SKM-1 treated with dmso at 0.1 percent for 144 hours (cell line): Measurements from ENCODE around the gene HRCT1.

Experiments used
- DNase-seq: peaks from one replicate; lab custom pipeline; 2025; ENCODE audit not compliant: unreplicated experiment; lab: John Stamatoyannopoulos, UW

The HRCT1 gene

GRCh38 chr9:35940458-35941407 is 34.7 kb downstream of the HRCT1 start:
- DNase-seq: no peak

DNA sequence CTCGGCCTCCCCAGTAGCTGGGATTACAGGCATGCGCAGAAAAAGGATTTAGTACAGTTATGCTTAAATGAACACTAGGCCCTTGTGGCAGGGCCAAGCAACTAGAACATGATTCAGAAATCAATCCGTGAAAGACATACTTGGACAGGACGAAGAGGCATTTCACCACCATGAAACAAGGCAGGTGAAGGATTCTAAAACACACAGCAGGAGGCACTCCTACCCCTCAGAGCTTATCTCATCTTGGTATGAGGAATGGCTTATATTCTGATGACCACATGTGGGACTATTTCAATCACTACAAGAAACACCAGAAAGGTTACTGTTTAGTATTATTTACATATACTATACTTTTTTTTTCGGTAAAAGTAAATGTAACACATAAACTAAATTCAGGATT is 36.3 kb downstream of the HRCT1 start:
- DNase-seq: no peak

GRCh38 chr9:35944173-35944572 is 38.2 kb downstream of the HRCT1 start:
- DNase-seq: no peak

- no peak for DNase-seq
Observed at GRCh38 chr9:35944841-35945240, 38.8 kb downstream of the HRCT1 start.

DNA sequence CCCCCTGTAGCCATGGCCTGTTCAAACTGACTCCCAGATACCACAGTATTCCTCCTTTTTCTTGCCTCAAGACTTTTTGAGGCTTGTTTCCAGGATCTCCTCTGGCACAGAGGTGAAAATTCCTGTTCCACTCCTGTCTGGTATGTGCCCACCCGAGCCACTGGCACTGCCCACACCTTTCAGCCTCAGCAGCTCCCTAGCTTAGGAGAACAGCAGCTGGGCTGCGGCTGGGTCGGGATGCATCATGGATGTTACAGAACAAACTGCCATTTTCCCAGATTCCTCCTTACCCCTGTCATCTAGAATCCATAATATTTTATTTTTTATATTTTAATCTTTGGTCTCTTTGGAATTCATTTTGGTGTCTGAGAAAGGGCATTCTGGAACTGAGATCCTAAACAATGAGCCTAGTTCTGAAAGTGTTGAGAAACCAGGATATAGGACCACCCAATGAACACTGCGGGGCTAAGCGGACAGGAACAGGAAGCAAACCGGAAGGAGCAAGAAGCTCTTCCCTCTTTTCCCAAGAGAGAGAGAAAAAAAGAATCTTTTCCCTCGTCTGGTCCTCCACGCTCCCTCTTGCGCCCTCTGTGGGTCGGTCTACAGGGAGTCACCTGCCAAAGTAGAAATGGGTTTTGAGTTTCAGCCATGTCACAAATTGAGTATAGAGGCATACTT is 39.5 kb downstream of the HRCT1 start:
- DNase-seq: peak; percentile 43

DNA sequence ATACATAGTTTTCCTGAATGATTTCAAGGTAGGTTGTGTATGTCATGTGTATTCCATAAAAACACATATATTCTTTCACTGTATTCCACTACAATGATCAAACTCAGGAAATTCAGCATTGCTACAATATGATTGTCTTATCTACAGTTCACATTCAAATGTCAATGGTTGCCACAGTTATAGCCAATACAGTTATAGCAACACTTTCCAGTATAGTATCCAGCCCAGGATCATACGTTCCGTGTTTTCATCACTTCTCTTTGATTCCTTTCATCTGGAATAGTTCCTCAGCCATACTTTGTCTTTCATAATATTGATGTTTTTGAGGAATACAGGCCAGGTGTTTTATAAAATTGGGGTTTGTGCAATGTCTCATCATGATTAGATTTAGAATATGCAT is 42.4 kb downstream of the HRCT1 start:
- no peak for DNase-seq

GRCh38 chr9:35948901-35949318 is 42.9 kb downstream of the HRCT1 start:
- no peak for DNase-seq

- no peak for DNase-seq
Observed at GRCh38 chr9:35951736-35952135, 45.7 kb downstream of the HRCT1 start.

DNA sequence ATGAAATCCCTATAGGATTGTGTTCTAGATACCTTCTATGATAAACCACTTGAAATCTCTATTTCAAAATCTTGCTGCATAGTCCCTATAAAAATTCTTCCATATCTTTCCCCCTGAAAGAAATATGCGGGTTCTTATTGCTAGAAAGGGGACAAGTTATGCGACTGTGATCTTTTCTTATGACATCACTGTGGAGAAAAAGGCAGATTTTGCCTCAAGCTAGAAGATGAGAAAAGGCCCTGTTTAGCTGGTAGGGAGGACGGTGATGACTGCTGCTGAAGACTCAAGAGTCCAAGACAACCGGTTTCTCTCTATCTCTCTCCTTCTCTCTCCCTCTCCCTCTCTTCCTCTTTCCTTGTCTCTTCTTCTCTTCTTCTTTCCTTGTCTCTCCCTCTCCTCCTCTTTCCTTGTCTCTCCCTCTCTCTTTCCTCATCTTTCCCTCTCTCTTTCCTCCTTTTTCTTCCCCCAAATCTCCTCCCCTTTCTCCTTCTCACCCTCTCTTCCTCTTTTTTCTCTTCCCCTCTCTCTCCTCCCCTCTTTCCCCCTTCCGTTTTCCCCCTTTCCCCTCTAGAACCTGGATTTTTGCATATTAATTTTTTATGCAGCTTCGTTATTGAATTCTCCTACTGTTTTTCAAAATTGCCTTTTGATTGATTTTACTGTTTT is 46.7 kb downstream of the HRCT1 start:
- DNase-seq: no peak

GRCh38 chr9:35954942-35955546 is 49.0 kb downstream of the HRCT1 start:
- peak; percentile 64 for DNase-seq

DNA sequence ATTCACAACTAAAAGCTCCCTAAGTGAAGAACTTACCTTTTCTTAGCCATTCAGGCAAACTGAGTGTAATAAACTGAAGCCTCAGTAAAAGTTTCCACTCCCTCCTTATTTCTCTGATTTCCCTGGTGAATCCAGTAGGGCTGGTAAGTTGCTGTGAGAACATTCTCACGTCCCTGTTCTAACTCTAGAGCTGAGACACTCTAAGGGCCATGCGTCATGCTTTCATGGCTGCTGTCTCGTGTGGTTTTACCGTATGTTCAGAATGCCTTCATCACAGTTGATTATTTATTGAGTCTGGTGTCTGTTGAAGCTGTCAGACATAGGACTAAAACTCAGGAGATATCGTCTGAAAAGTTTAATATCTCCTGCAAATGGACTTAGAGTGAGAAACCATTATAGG is 50.6 kb downstream of the HRCT1 start:
- DNase-seq: no peak
